WTC11 (cell line): ENCODE data around the gene CRYGC. TPM values are rescaled to one million over a fixed set of nuclear protein-coding genes. Genes with fewer than 3 reads are reported as not detected.

Experiments
- ATAC-seq: fragments of 200-7000 bp; cut with Tn5 transposase; 2 replicates; pipeline ENCODE4 v1.10.0; 2021; ENCODE audit warnings: mild to moderate bottlenecking, moderate library complexity
- CTCF ChIA-PET: fragments of 300-600 bp; sonication (Branson Sonifier 250); formaldehyde crosslinking; loops from one replicate; lab custom pipeline; 2021; ENCODE audit warnings: antibody characterized with exemption; lab: Charles Lee
- POLR2A ChIA-PET: fragments of 350-600 bp; sonication (Branson Sonifier 250); formaldehyde crosslinking; loops from one replicate; lab custom pipeline; 2021; ENCODE audit warnings: antibody characterized with exemption; lab: Charles Lee
- DNase-seq: peaks from one replicate; pipeline ENCODE4 v3.0.0; 2021; ENCODE audit warnings: low spot score
- H3K27ac Mint-ChIP-seq: 2 replicates; pipeline ENCODE4 v1.8.0; 2021; ENCODE audit warnings: mixed read lengths
- H3K27me3 Mint-ChIP-seq: 2 replicates; pipeline ENCODE4 v1.8.0; 2021; ENCODE audit warnings: low read depth, mild to moderate bottlenecking, moderate library complexity, mixed read lengths
- H3K36me3 Mint-ChIP-seq: 2 replicates; pipeline ENCODE4 v1.8.0; 2021; ENCODE audit warnings: mixed read lengths
- H3K4me1 Mint-ChIP-seq: 2 replicates; pipeline ENCODE4 v1.8.0; 2022; ENCODE audit warnings: mixed read lengths
- H3K4me3 Mint-ChIP-seq: 2 replicates; pipeline ENCODE4 v1.8.0; 2021; ENCODE audit warnings: mild to moderate bottlenecking, moderate library complexity, mixed read lengths
- H3K9me3 Mint-ChIP-seq: 2 replicates; pipeline ENCODE4 v1.8.0; 2021; ENCODE audit warnings: mixed read lengths
- AFF4 ChIP-seq: sonication (generic); formaldehyde crosslinking; IDR thresholded peaks from 2 replicates; pipeline ENCODE4 v1.8.1; 2023; ENCODE audit warnings: mild to moderate bottlenecking, missing genetic modification reagents, borderline replicate concordance
- ATF2 ChIP-seq: sonication (generic); formaldehyde crosslinking; IDR thresholded peaks from 2 replicates; pipeline ENCODE4 v1.8.1; 2022; ENCODE audit warnings: low read depth, missing genetic modification reagents, borderline replicate concordance
- E2F4 ChIP-seq: sonication (generic); formaldehyde crosslinking; IDR thresholded peaks from 2 replicates; pipeline ENCODE4 v1.8.1; 2022; ENCODE audit warnings: low read depth, mild to moderate bottlenecking, moderate library complexity, missing genetic modification reagents, borderline replicate concordance
- FOXP4 ChIP-seq: sonication (generic); formaldehyde crosslinking; IDR thresholded peaks from 2 replicates; pipeline ENCODE4 v1.8.0; 2022; ENCODE audit warnings: mild to moderate bottlenecking, missing genetic modification reagents
- IRF2 ChIP-seq: sonication (generic); formaldehyde crosslinking; IDR thresholded peaks from 2 replicates; pipeline ENCODE4 v1.8.0; 2022; ENCODE audit warnings: low read depth, missing genetic modification reagents, borderline replicate concordance
- MXD4 ChIP-seq: fragments of 250-450 bp; sonication (Bioruptor Pico); IDR thresholded peaks from 2 replicates; pipeline ENCODE4 v1.8.0; 2021; ENCODE audit warnings: mild to moderate bottlenecking, moderate library complexity, borderline replicate concordance
- PRRX2 ChIP-seq: fragments of 250-450 bp; sonication (Bioruptor Pico); IDR thresholded peaks from 2 replicates; pipeline ENCODE4 v1.8.0; 2021; ENCODE audit warnings: mild to moderate bottlenecking
- TP53 ChIP-seq: sonication (generic); formaldehyde crosslinking; IDR thresholded peaks from 2 replicates; pipeline ENCODE4 v1.8.1; 2023; ENCODE audit warnings: mild to moderate bottlenecking, missing genetic modification reagents
- ZNF138 ChIP-seq: sonication (generic); formaldehyde crosslinking; conservative IDR thresholded peaks from 2 replicates; pipeline ENCODE4 v1.8.1; 2022; ENCODE audit warnings: mild to moderate bottlenecking, moderate library complexity, missing genetic modification reagents
- ZNF671 ChIP-seq: fragments of 250-450 bp; sonication (Bioruptor Pico); IDR thresholded peaks from 2 replicates; pipeline ENCODE4 v1.8.0; 2021; ENCODE audit warnings: mild to moderate bottlenecking
- ZSCAN18 ChIP-seq: fragments of 250-450 bp; sonication (Bioruptor Pico); IDR thresholded peaks from 2 replicates; pipeline ENCODE4 v2.1.2; 2022; ENCODE audit warnings: mild to moderate bottlenecking, moderate library complexity
- total RNA-seq: library from RNA; stranded (reverse); gene quantifications from 3 replicates; pipeline ENCODE4 v1.2.3, GENCODE V29; 2021
- TF ChIP-seq, protein P1 (sequence below): fragments of 250-450 bp; sonication (Bioruptor Pico); IDR thresholded peaks from 2 replicates; pipeline ENCODE4 v1.9.0; 2021; ENCODE audit warnings: mild to moderate bottlenecking
- TF ChIP-seq, protein P2 (sequence below): sonication (generic); formaldehyde crosslinking; IDR thresholded peaks from 2 replicates; pipeline ENCODE4 v1.8.0; 2023; ENCODE audit warnings: mild to moderate bottlenecking, missing genetic modification reagents
- TF ChIP-seq, protein P3 (sequence below): sonication (generic); formaldehyde crosslinking; IDR thresholded peaks from 2 replicates; pipeline ENCODE4 v1.8.1; 2022; ENCODE audit warnings: missing genetic modification reagents, borderline replicate concordance
- TF ChIP-seq, protein P4 (sequence below): sonication (generic); formaldehyde crosslinking; IDR thresholded peaks from 2 replicates; pipeline ENCODE4 v1.8.1; 2022; ENCODE audit warnings: mild to moderate bottlenecking, moderate library complexity, missing genetic modification reagents
- TF ChIP-seq, protein P5 (sequence below): sonication (generic); formaldehyde crosslinking; IDR thresholded peaks from 2 replicates; pipeline ENCODE4 v1.8.1; 2022; ENCODE audit warnings: mild to moderate bottlenecking, missing genetic modification reagents, moderate library complexity, borderline replicate concordance

CRYGC gene
- total RNA-seq, 1 experiment from 2014 or later, result not detected

DNA sequence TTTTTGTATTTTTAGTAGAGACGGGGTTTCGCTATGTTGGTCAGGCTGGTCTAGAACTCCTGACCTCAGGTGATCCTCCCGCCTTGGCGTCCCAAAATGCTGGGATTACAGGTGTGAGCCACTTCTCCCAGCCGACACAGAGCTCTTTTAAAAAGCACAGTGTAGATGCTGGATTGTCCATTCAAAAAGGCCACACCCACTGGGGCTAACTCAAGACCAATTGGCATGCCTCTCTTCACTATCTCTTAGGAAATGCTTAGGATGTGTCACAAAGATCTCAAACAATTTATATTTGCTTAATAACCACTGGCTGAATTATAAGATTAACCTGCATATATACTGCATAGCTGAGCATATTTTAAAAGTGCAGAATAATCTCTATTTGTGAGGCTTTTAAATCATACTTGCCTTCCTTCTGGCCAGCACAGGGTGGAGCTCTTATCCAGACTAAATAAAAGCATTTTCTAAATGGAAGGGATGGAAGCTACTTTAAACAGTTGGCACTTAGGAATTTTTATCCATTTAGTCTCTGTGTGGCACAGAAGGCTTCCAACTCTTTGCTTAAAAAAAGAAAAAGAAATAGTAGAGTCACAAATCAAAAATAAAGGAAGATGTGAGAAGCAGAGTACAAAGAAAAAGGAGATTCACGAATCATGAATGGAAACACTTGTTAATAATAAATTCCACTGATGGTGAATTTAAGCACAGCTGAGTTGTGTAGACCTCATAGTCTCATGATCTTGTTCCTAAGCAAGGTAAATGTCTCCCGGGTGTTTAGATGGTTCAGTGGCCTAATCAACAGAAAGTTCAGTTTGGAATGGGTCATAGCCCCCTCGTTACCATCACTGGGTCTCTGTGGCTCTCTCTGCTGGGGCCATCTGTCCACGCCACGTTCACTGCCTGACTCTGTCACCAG is 27.7 kb downstream of the CRYGC start:
- Mint-ChIP-seq H3K36me3 (no peaks in the 10 kb centered on the region), H3K27ac (no peak overlapping the region; the same call in 1 of the 2 replicates), H3K27me3 (no peaks in the 10 kb centered on the region), H3K4me3 (no peak overlapping the region), H3K4me1 (peaks cover 35% of the 10 kb centered on the region), H3K9me3 (peaks cover 3% of the 10 kb centered on the region; the same call in 1 of the 2 replicates)
- ATAC-seq (peak; percentile 80), DNase-seq (no peak)
- ChIA-PET CTCF (interaction anchor here (0.8 to 2.4 kb wide), 32 partner anchors 9 to 475 kb away, joined by 3 to 30 read pairs (median 5); partner anchors contain the start of genes CRYGB, IDH1, PIKFYVE and PTH2R), POLR2A (interaction anchor here (1.5 to 1.7 kb wide), 2 partner anchors 9 to 152 kb away, joined by 3 to 6 read pairs; partner anchors contain the start of gene IDH1)
- TF ChIP-seq ZNF138 (no peak), PRRX2 (CRISPR knock-in tag) (no peak), FOXP4 (CRISPR knock-in tag) (no peak), E2F4 (CRISPR knock-in tag) (no peak), ZSCAN18 (CRISPR knock-in tag) (no peak), MXD4 (CRISPR knock-in tag) (no peak), ATF2 (no peak), AFF4 (no peak), ZNF671 (CRISPR knock-in tag) (no peak), IRF2 (no peak), TP53 (CRISPR knock-in tag) (no peak)
- TF ChIP-seq, protein P1, sequence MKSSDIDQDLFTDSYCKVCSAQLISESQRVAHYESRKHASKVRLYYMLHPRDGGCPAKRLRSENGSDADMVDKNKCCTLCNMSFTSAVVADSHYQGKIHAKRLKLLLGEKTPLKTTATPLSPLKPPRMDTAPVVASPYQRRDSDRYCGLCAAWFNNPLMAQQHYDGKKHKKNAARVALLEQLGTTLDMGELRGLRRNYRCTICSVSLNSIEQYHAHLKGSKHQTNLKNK (CRISPR knock-in tag), result no peak
- TF ChIP-seq, protein P2, sequence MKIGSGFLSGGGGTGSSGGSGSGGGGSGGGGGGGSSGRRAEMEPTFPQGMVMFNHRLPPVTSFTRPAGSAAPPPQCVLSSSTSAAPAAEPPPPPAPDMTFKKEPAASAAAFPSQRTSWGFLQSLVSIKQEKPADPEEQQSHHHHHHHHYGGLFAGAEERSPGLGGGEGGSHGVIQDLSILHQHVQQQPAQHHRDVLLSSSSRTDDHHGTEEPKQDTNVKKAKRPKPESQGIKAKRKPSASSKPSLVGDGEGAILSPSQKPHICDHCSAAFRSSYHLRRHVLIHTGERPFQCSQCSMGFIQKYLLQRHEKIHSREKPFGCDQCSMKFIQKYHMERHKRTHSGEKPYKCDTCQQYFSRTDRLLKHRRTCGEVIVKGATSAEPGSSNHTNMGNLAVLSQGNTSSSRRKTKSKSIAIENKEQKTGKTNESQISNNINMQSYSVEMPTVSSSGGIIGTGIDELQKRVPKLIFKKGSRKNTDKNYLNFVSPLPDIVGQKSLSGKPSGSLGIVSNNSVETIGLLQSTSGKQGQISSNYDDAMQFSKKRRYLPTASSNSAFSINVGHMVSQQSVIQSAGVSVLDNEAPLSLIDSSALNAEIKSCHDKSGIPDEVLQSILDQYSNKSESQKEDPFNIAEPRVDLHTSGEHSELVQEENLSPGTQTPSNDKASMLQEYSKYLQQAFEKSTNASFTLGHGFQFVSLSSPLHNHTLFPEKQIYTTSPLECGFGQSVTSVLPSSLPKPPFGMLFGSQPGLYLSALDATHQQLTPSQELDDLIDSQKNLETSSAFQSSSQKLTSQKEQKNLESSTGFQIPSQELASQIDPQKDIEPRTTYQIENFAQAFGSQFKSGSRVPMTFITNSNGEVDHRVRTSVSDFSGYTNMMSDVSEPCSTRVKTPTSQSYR (CRISPR knock-in tag), result no peak
- TF ChIP-seq, protein P3, sequence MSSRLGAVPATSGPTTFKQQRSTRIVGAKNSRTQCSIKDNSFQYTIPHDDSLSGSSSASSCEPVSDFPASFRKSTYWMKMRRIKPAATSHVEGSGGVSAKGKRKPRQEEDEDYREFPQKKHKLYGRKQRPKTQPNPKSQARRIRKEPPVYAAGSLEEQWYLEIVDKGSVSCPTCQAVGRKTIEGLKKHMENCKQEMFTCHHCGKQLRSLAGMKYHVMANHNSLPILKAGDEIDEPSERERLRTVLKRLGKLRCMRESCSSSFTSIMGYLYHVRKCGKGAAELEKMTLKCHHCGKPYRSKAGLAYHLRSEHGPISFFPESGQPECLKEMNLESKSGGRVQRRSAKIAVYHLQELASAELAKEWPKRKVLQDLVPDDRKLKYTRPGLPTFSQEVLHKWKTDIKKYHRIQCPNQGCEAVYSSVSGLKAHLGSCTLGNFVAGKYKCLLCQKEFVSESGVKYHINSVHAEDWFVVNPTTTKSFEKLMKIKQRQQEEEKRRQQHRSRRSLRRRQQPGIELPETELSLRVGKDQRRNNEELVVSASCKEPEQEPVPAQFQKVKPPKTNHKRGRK (CRISPR knock-in tag), result no peak
- TF ChIP-seq, protein P4, sequence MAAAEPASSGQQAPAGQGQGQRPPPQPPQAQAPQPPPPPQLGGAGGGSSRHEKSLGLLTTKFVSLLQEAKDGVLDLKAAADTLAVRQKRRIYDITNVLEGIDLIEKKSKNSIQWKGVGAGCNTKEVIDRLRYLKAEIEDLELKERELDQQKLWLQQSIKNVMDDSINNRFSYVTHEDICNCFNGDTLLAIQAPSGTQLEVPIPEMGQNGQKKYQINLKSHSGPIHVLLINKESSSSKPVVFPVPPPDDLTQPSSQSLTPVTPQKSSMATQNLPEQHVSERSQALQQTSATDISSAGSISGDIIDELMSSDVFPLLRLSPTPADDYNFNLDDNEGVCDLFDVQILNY, result no peak
- TF ChIP-seq, protein P5, sequence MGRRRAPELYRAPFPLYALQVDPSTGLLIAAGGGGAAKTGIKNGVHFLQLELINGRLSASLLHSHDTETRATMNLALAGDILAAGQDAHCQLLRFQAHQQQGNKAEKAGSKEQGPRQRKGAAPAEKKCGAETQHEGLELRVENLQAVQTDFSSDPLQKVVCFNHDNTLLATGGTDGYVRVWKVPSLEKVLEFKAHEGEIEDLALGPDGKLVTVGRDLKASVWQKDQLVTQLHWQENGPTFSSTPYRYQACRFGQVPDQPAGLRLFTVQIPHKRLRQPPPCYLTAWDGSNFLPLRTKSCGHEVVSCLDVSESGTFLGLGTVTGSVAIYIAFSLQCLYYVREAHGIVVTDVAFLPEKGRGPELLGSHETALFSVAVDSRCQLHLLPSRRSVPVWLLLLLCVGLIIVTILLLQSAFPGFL (CRISPR knock-in tag), result no peak
